HEK293 (cell line): ENCODE data around the gene BCDIN3D.

Source experiments
- CTCF ChIA-PET: fragments of 350-600 bp; formaldehyde crosslinking; extraction: SDS; loops from one replicate; lab custom pipeline; 2021; ENCODE audit warnings: antibody characterized with exemption; lab: Yijun Ruan, JAX
- POLR2A ChIA-PET: fragments of 300-600 bp; formaldehyde crosslinking; extraction: SDS; loops from one replicate; lab custom pipeline; 2020; ENCODE audit warnings: antibody characterized with exemption, inconsistent platforms; lab: Yijun Ruan, JAX
- H3K27ac ChIP-seq: fragments of 200-500 bp; sonication (Bioruptor generic); 2 replicates; pipeline ENCODE4 v1.5.1; 2014; ENCODE audit warnings: low read depth, low read length, control low read depth, inconsistent platforms; ENCODE audit errors: extremely low read depth
- H3K36me3 ChIP-seq, 2 experiments: fragments of 200-500 bp in 1 of 2; sonication (Bioruptor generic) in 1 of 2; 1 replicate in 1 of 2; 2 replicates in 1 of 2; pipeline ENCODE4 v1.5.1; 2014 to 2017; ENCODE audit warnings: inconsistent platforms in 2 of 2, low read length in 2 of 2; ENCODE audit not compliant: control insufficient read depth in 2 of 2, insufficient read depth in 1 of 2
- H3K4me1 ChIP-seq: fragments of 200-500 bp; sonication (Bioruptor generic); 2 replicates; pipeline ENCODE4 v1.5.1; 2014; ENCODE audit warnings: mild to moderate bottlenecking, low read length, inconsistent platforms; ENCODE audit not compliant: control insufficient read depth, insufficient read depth
- H3K4me3 ChIP-seq: 2 replicates; pipeline ENCODE4 v1.5.1; 2011; ENCODE audit warnings: low read depth, mild to moderate bottlenecking, control low read depth, low read length, moderate library complexity
- H3K9me3 ChIP-seq: fragments of 200-500 bp; sonication (Bioruptor generic); 2 replicates; pipeline ENCODE4 v1.5.1; 2014; ENCODE audit warnings: low read depth, low read length, inconsistent platforms; ENCODE audit not compliant: control insufficient read depth, insufficient read depth
- CTCF ChIP-seq: fragments of 450-650 bp; formaldehyde crosslinking; IDR thresholded peaks from 2 replicates; pipeline ENCODE4 v1.5.1; 2016; ENCODE audit warnings: missing biosample characterization, missing genetic modification characterization
- GLIS1 ChIP-seq: fragments of 450-650 bp; formaldehyde crosslinking; IDR thresholded peaks from 2 replicates; pipeline ENCODE4 v1.5.1; 2016; ENCODE audit warnings: missing biosample characterization, missing genetic modification characterization
- IKZF3 ChIP-seq: fragments of 450-650 bp; IDR thresholded peaks from 2 replicates; pipeline ENCODE4 v1.5.0; 2018; ENCODE audit warnings: missing biosample characterization, mild to moderate bottlenecking, missing genetic modification characterization, moderate library complexity
- KLF7 ChIP-seq: fragments of 450-650 bp; formaldehyde crosslinking; IDR thresholded peaks from 2 replicates; pipeline ENCODE4 v1.5.1; 2016; ENCODE audit warnings: missing biosample characterization, missing genetic modification characterization, borderline replicate concordance
- PBX3 ChIP-seq: sonication (generic); formaldehyde crosslinking; IDR thresholded peaks from 2 replicates; pipeline ENCODE4 v1.8.1; 2022; ENCODE audit warnings: mild to moderate bottlenecking, moderate library complexity, missing genetic modification reagents
- PRDM4 ChIP-seq: fragments of 450-650 bp; formaldehyde crosslinking; IDR thresholded peaks from 2 replicates; pipeline ENCODE4 v1.5.1; 2017; ENCODE audit warnings: missing biosample characterization, missing genetic modification characterization
- SP7 ChIP-seq: fragments of 450-650 bp; formaldehyde crosslinking; IDR thresholded peaks from 2 replicates; pipeline ENCODE4 v1.5.1; 2016; ENCODE audit warnings: missing biosample characterization, missing genetic modification characterization
- ZBTB10 ChIP-seq: fragments of 450-650 bp; formaldehyde crosslinking; IDR thresholded peaks from 2 replicates; pipeline ENCODE4 v1.5.1; 2016; ENCODE audit warnings: missing biosample characterization, missing genetic modification characterization
- ZBTB48 ChIP-seq: fragments of 450-650 bp; formaldehyde crosslinking; IDR thresholded peaks from 2 replicates; pipeline ENCODE4 v1.5.1; 2016; ENCODE audit warnings: missing biosample characterization, missing genetic modification characterization
- ZBTB49 ChIP-seq: fragments of 450-650 bp; formaldehyde crosslinking; IDR thresholded peaks from 2 replicates; pipeline ENCODE4 v1.5.1; 2016; ENCODE audit warnings: missing biosample characterization, missing genetic modification characterization, low read depth
- ZEB2 ChIP-seq: fragments of 450-650 bp; formaldehyde crosslinking; IDR thresholded peaks from 2 replicates; pipeline ENCODE4 v1.5.1; 2016; ENCODE audit warnings: missing biosample characterization, missing genetic modification characterization
- ZNF223 ChIP-seq: fragments of 450-650 bp; formaldehyde crosslinking; IDR thresholded peaks from 2 replicates; pipeline ENCODE4 v1.5.1; 2016; ENCODE audit warnings: missing biosample characterization, missing genetic modification characterization
- ZNF266 ChIP-seq: fragments of 450-650 bp; formaldehyde crosslinking; IDR thresholded peaks from 2 replicates; pipeline ENCODE4 v1.5.1; 2016; ENCODE audit warnings: missing biosample characterization, missing genetic modification characterization, low read depth
- ZNF280D ChIP-seq: fragments of 450-650 bp; formaldehyde crosslinking; IDR thresholded peaks from 2 replicates; pipeline ENCODE4 v1.5.1; 2016; ENCODE audit warnings: missing biosample characterization, missing genetic modification characterization
- ZNF350 ChIP-seq: fragments of 450-650 bp; formaldehyde crosslinking; IDR thresholded peaks from 2 replicates; pipeline ENCODE4 v1.5.0; 2017; ENCODE audit warnings: missing biosample characterization, mild to moderate bottlenecking, missing genetic modification characterization
- ZNF423 ChIP-seq: fragments of 450-650 bp; formaldehyde crosslinking; IDR thresholded peaks from 2 replicates; pipeline ENCODE4 v1.5.1; 2016; ENCODE audit warnings: missing biosample characterization, missing genetic modification characterization
- ZNF654 ChIP-seq: fragments of 450-650 bp; formaldehyde crosslinking; IDR thresholded peaks from 2 replicates; pipeline ENCODE4 v1.5.1; 2016; ENCODE audit warnings: low read depth, missing biosample characterization, missing genetic modification characterization
- ZNF670 ChIP-seq: fragments of 450-650 bp; formaldehyde crosslinking; IDR thresholded peaks from 2 replicates; pipeline ENCODE4 v1.5.1; 2016; ENCODE audit warnings: missing biosample characterization, missing genetic modification characterization, low read depth
- ZNF76 ChIP-seq: fragments of 450-650 bp; formaldehyde crosslinking; IDR thresholded peaks from 2 replicates; pipeline ENCODE4; 2016; ENCODE audit warnings: low read depth, missing biosample characterization, missing genetic modification characterization, borderline replicate concordance

The BCDIN3D gene

GRCh38 chr12:49867570-49868341 is 24.9 kb upstream of the BCDIN3D start (continued):
- TF ChIP-seq ZBTB49 (tag by site-specific recombination) (no peak), SP7 (tag by site-specific recombination) (peak; percentile 10; the same call in 1 of the 2 replicates)

GRCh38 chr12:49866859-49867569 is 24.1 kb upstream of the BCDIN3D start:
- no peaks in the 10 kb centered on the region for H3K36me3 ChIP-seq
- peaks cover 14% of the 10 kb centered on the region for H3K4me1 ChIP-seq
- H3K27ac ChIP-seq, result no peak overlapping the region
- ChIA-PET POLR2A (interaction anchor here (0.5 to 2.0 kb wide), 5 partner anchors 20 to 330 kb away, joined by 3 to 6 read pairs (median 4); no protein-coding TSS in a partner anchor), CTCF (interaction anchor here (0.6 to 6.1 kb wide), 53 partner anchors 9 to 1444 kb away, joined by 3 to 99 read pairs (median 5); partner anchors contain the start of genes AQP2 and BCDIN3D)
- no peak overlapping the region for H3K4me3 ChIP-seq
- H3K9me3 ChIP-seq, result no peaks in the 10 kb centered on the region
- TF ChIP-seq ZBTB10 (tag by site-specific recombination) (no peak), ZNF280D (tag by site-specific recombination) (no peak), KLF7 (tag by site-specific recombination) (0 out of 2 replicates have a peak, but pooled peaks have one; percentile 8), ZNF654 (tag by site-specific recombination) (peak; percentile 91), PBX3 (peak; percentile 28; the same call in 1 of the 2 replicates), ZNF350 (tag by site-specific recombination) (no peak), ZNF76 (tag by site-specific recombination) (peak; percentile 29; the same call in 1 of the 2 replicates), ZEB2 (tag by site-specific recombination) (peak; percentile 89), CTCF (tag by site-specific recombination) (peak; percentile 88), ZNF223 (tag by site-specific recombination) (no peak), ZNF670 (no peak), PRDM4 (tag by site-specific recombination) (no peak), GLIS1 (tag by site-specific recombination) (peak; percentile 58; the same call in 1 of the 2 replicates), IKZF3 (tag by site-specific recombination) (peak; percentile 75), ZNF423 (no peak), ZNF266 (tag by site-specific recombination) (no peak), ZBTB48 (peak; percentile 38; the same call in 1 of the 2 replicates)
